H1 (cell line): ENCODE results near the gene SPATA7. TPM values are rescaled to one million over a fixed set of nuclear protein-coding genes. Genes with fewer than 3 reads are reported as not detected.

Source experiments
- CTCF ChIA-PET: fragments of 300-600 bp; sonication (Branson Sonifier 250); formaldehyde crosslinking; loops from one replicate; lab custom pipeline; 2021; ENCODE audit not compliant: partially characterized antibody; lab: Charles Lee
- POLR2A ChIA-PET: fragments of 300-600 bp; sonication (Branson Sonifier 250); formaldehyde crosslinking; loops from one replicate; lab custom pipeline; 2021; ENCODE audit warnings: inconsistent platforms; ENCODE audit not compliant: partially characterized antibody; lab: Charles Lee
- DNase-seq, 2 experiments: peaks; one replicate each; pipeline versions ENCODE4 v3.0.0 to v3.0.0-alpha.2; 2010 to 2022; ENCODE audit warnings: low spot score in 2 of 2, low read depth in 1 of 2, mixed read lengths in 1 of 2
- FAIRE-seq: peaks from 2 replicates; lab custom pipeline; 2011; peaks lifted over from hg19 to GRCh38; lab: Jason Lieb, UNC
- H2AFZ ChIP-seq: 2 replicates; pipeline ENCODE4 v1.8.1; 2012; ENCODE audit warnings: low read length, inconsistent platforms
- H2AK5ac ChIP-seq: 2 replicates; pipeline ENCODE4 v1.6.1; 2013; ENCODE audit warnings: low read depth, low read length
- H2BK120ac ChIP-seq: replicated peaks from 2 replicates; pipeline ENCODE3; 2013; ENCODE audit warnings: low read depth, low read length, inconsistent platforms
- H2BK12ac ChIP-seq: 2 replicates; pipeline ENCODE4 v1.6.1; 2013; ENCODE audit warnings: low read depth, low read length
- H2BK15ac ChIP-seq: 2 replicates; pipeline ENCODE4 v1.6.1; 2013; ENCODE audit warnings: low read length
- H2BK20ac ChIP-seq: 2 replicates; pipeline ENCODE4 v1.6.1; 2013; ENCODE audit warnings: low read length
- H2BK5ac ChIP-seq: 2 replicates; pipeline ENCODE4 v1.6.1; 2013; ENCODE audit warnings: low read depth, low read length
- H3K14ac ChIP-seq: 2 replicates; pipeline ENCODE4 v1.6.1; 2013; ENCODE audit warnings: inconsistent platforms; ENCODE audit not compliant: insufficient read length
- H3K18ac ChIP-seq: 2 replicates; pipeline ENCODE4 v1.6.1; 2013; ENCODE audit warnings: low read length; ENCODE audit errors: extremely low read depth
- H3K23ac ChIP-seq: 2 replicates; pipeline ENCODE4 v1.6.1; 2013; ENCODE audit warnings: inconsistent platforms; ENCODE audit not compliant: insufficient read length
- H3K23me2 ChIP-seq: 2 replicates; pipeline ENCODE4 v1.6.1; 2013; ENCODE audit warnings: low read depth, low read length
- H3K27ac ChIP-seq: 2 replicates; pipeline ENCODE4 v1.6.1; 2011; ENCODE audit warnings: low read depth, low read length, inconsistent platforms
- H3K27me3 ChIP-seq, 4 experiments: replicated peaks in 1 of 4; 1 replicate in 1 of 4; 2 replicates in 3 of 4; pipeline versions ENCODE4 v1.6.1 to v1.8.1; 2011 to 2013; ENCODE audit warnings: low read length in 3 of 4, mild to moderate bottlenecking in 3 of 4, inconsistent platforms in 2 of 4, mixed read lengths in 2 of 4, moderate library complexity in 1 of 4; ENCODE audit not compliant: control insufficient read depth in 3 of 4, insufficient read depth in 3 of 4; ENCODE audit errors: extremely low read depth in 1 of 4
- H3K36me3 ChIP-seq, 4 experiments: 2 replicates each; pipeline versions ENCODE4 v1.6.1 to v1.8.1; 2011 to 2013; ENCODE audit warnings: mild to moderate bottlenecking in 4 of 4, low read length in 3 of 4, moderate library complexity in 2 of 4, control low read depth in 1 of 4, inconsistent platforms in 1 of 4; ENCODE audit not compliant: insufficient read depth in 4 of 4, control insufficient read depth in 2 of 4
- H3K4ac ChIP-seq: replicated peaks from 2 replicates; pipeline ENCODE3; 2013; ENCODE audit warnings: low read length, low read depth, mixed read lengths, inconsistent platforms; ENCODE audit not compliant: insufficient read length
- H3K4me1 ChIP-seq, 4 experiments: replicated peaks in 1 of 4; 1 replicate in 1 of 4; 2 replicates in 3 of 4; pipeline versions ENCODE4 v1.6.1 to v1.8.1; 2011 to 2013; ENCODE audit warnings: low read length in 3 of 4, inconsistent platforms in 2 of 4, mixed read lengths in 1 of 4; ENCODE audit not compliant: insufficient read depth in 4 of 4, control insufficient read depth in 3 of 4
- H3K4me2 ChIP-seq, 2 experiments: 2 replicates each; pipeline versions ENCODE4 v1.6.1 to v1.8.1; 2011 to 2013; ENCODE audit warnings: low read depth in 2 of 2, low read length in 2 of 2, control low read depth in 1 of 2, inconsistent platforms in 1 of 2, mild to moderate bottlenecking in 1 of 2; ENCODE audit not compliant: insufficient read depth in 1 of 2
- H3K4me3 ChIP-seq, 4 experiments: fragments of 200-600, 300-600 bp in 1 of 4; sonication (generic), shearing (Covaris generic), sonication (Bioruptor Twin) in 1 of 4; 2 replicates each; pipeline versions ENCODE4 v1.5.1 to v1.8.1; 2011 to 2016; ENCODE audit warnings: low read length in 4 of 4, low read depth in 3 of 4, control low read depth in 2 of 4, inconsistent platforms in 2 of 4, mild to moderate bottlenecking in 2 of 4, mixed read lengths in 1 of 4, moderate library complexity in 1 of 4; ENCODE audit not compliant: insufficient read depth in 2 of 4; ENCODE audit errors: extremely low read depth in 1 of 4
- H3K56ac ChIP-seq: replicated peaks from 2 replicates; pipeline ENCODE3; 2013; ENCODE audit warnings: low read depth, mild to moderate bottlenecking, mixed read lengths, low read length, inconsistent platforms; ENCODE audit not compliant: insufficient read length
- H3K79me1 ChIP-seq: 2 replicates; pipeline ENCODE4 v1.6.1; 2013; ENCODE audit warnings: low read depth, low read length, control low read depth
- H3K79me2 ChIP-seq, 2 experiments: 2 replicates each; pipeline versions ENCODE4 v1.6.1 to v1.8.1; 2012 to 2013; ENCODE audit warnings: low read length in 2 of 2, mild to moderate bottlenecking in 2 of 2, inconsistent platforms in 1 of 2; ENCODE audit not compliant: insufficient read depth in 2 of 2, control insufficient read depth in 1 of 2
- H3K9ac ChIP-seq, 4 experiments: replicated peaks in 1 of 4; 1 replicate in 1 of 4; 2 replicates in 3 of 4; pipeline versions ENCODE4 v1.6.1 to v1.8.1; 2011 to 2013; ENCODE audit warnings: low read depth in 3 of 4, low read length in 3 of 4, control low read depth in 2 of 4, mild to moderate bottlenecking in 2 of 4, moderate library complexity in 2 of 4, inconsistent platforms in 1 of 4; ENCODE audit errors: extremely low read depth in 1 of 4
- H3K9me3 ChIP-seq, 2 experiments: 2 replicates each; pipeline versions ENCODE4 v1.6.1 to v1.8.1; 2012 to 2013; ENCODE audit warnings: mild to moderate bottlenecking in 2 of 2, moderate library complexity in 2 of 2, control low read depth in 1 of 2, inconsistent platforms in 1 of 2, low read depth in 1 of 2, low read length in 1 of 2, mixed read lengths in 1 of 2; ENCODE audit not compliant: insufficient read depth in 2 of 2
- H4K20me1 ChIP-seq, 2 experiments: replicated peaks in 1 of 2; 2 replicates each; pipeline versions ENCODE3 to v1.8.1; 2011 to 2013; ENCODE audit warnings: inconsistent platforms in 2 of 2, low read length in 2 of 2, mild to moderate bottlenecking in 1 of 2; ENCODE audit not compliant: insufficient read depth in 2 of 2, control insufficient read depth in 1 of 2
- H4K5ac ChIP-seq: 2 replicates; pipeline ENCODE4 v1.6.1; 2013; ENCODE audit warnings: low read length, low read depth, mixed read lengths, inconsistent platforms; ENCODE audit not compliant: insufficient read length
- H4K8ac ChIP-seq: 2 replicates; pipeline ENCODE4 v1.8.0; 2013; ENCODE audit warnings: mild to moderate bottlenecking, moderate library complexity, low read length, inconsistent platforms; ENCODE audit not compliant: insufficient read depth; ENCODE audit errors: extremely low read depth
- H4K91ac ChIP-seq: replicated peaks from 2 replicates; pipeline ENCODE3; 2013; ENCODE audit warnings: low read length, mixed read lengths, inconsistent platforms; ENCODE audit not compliant: insufficient read length
- EP300 ChIP-seq, 2 experiments: IDR thresholded peaks; 1 replicate in 1 of 2; 2 replicates in 1 of 2; pipeline ENCODE4 v1.6.1; 2011 to 2012; ENCODE audit warnings: low read depth in 2 of 2, low read length in 2 of 2, mild to moderate bottlenecking in 2 of 2, borderline replicate concordance in 1 of 2, inconsistent platforms in 1 of 2, moderate library complexity in 1 of 2
- WGBS, 2 experiments: shearing (Covaris generic) in 1 of 2; methylation state at CpG; one replicate each; pipeline versions ENCODE4 v1.1.6 to v1.1.7; 2013 to 2015; ENCODE audit warnings: low lambda C conversion rate in 2 of 2, mixed read lengths in 2 of 2, inconsistent platforms in 1 of 2, low coverage in 1 of 2, missing lambda C conversion rate in 1 of 2; ENCODE audit not compliant: insufficient replicate concordance in 2 of 2, insufficient coverage in 1 of 2, insufficient read length in 1 of 2; ENCODE audit errors: extremely low coverage in 1 of 2, missing lambda C conversion rate in 1 of 2; 5-methylcytosine and 5-hydroxymethylcytosine counted together
- polyA plus RNA-seq, 7 experiments: library from polyadenylated mRNA; depleted of rRNA in 3 of 7; stranded (reverse) in 5 of 7; unstranded in 2 of 7; fragments of >200 nt in 5 of 7; fragments of 200-250 nt in 2 of 7; gene quantifications; 1 replicate in 5 of 7; 2 replicates in 1 of 7; 4 replicates in 1 of 7; pipeline versions ENCODE4 v1.2.1 to v1.2.3, GENCODE V29; 2011 to 2013; ENCODE audit warnings: missing spikeins in 2 of 7, mixed read lengths in 2 of 7
- total RNA-seq: library from RNA; stranded (reverse); fragmentation: NEBNext Ultra II Directional; extraction: Animal tissue kit (Norgen Biotek cat#: 25700); gene quantifications from 2 replicates; pipeline ENCODE4 v1.2.1, GENCODE V29; 2021

SPATA7 gene
- total and polyA plus RNA-seq, 2 of the 8 experiments (the other 6 are each of a cell fraction or from before 2014, with no cell fraction given), result 3.8 to 6.7 TPM

GRCh38 chr14:88364710-88365413, 20.6 kb upstream of the SPATA7 start:
- H3K56ac ChIP-seq, result no peak overlapping the region
- peak overlapping the region; percentile 76 for H3K18ac ChIP-seq
- no peak overlapping the region for H3K23ac ChIP-seq
- CTCF ChIA-PET, result interaction anchor here (0.9 to 2.5 kb wide), 5 partner anchors 15 to 351 kb away, joined by 3 to 13 read pairs (median 3); no protein-coding TSS in a partner anchor
- H3K27ac ChIP-seq, result 0 out of 2 replicates have a peak overlapping the region, but pooled peaks have one; percentile 52
- H3K4ac ChIP-seq, result no peak overlapping the region
- POLR2A ChIA-PET, result interaction anchor here (0.8 to 1.5 kb wide), 3 partner anchors 24 to 272 kb away, joined by 3 read pairs; no protein-coding TSS in a partner anchor
- H3K14ac ChIP-seq, result no peak overlapping the region
- no peaks in the 10 kb centered on the region for H3K36me3 ChIP-seq
- H2AFZ ChIP-seq, result no peak overlapping the region
- no peaks in the 10 kb centered on the region for H3K9me3 ChIP-seq
- no peaks in the 10 kb centered on the region for H3K79me1 ChIP-seq
- no peaks in the 10 kb centered on the region for H3K79me2 ChIP-seq
- H2BK15ac ChIP-seq, result no peak overlapping the region
- H2BK120ac ChIP-seq, result peak overlapping the region; percentile 91
- H3K23me2 ChIP-seq, result no peaks in the 10 kb centered on the region
- no peak overlapping the region for H2AK5ac ChIP-seq
- 30% methylated on average over 4 of the region's 4 CpGs; no CpG with 5 or more reads in 1 of the 2 experiments for WGBS, 2 experiments
- no peaks in the 10 kb centered on the region for H4K20me1 ChIP-seq
- no peaks in the 10 kb centered on the region for H3K27me3 ChIP-seq
- FAIRE-seq, result peak; percentile 97
- H4K91ac ChIP-seq, result peak overlapping the region; percentile 11
- peak overlapping the region; percentile 56 to 66 for H3K4me2 ChIP-seq
- H2BK5ac ChIP-seq, result peak overlapping the region; percentile 92; the same call in 1 of the 2 replicates
- H2BK12ac ChIP-seq, result peak overlapping the region; percentile 11; the same call in 1 of the 2 replicates
- peak in 1 of 2 experiments; percentile 49 for DNase-seq
- peaks cover 0 to 17% (median 9%) of the 10 kb centered on the region in 4 experiments; a peak in 5 of 7 replicates for H3K4me1 ChIP-seq
- peak overlapping the region; percentile 76 for H4K5ac ChIP-seq
- no peak overlapping the region for H4K8ac ChIP-seq
- H3K9ac ChIP-seq, result no peak overlapping the region
- H2BK20ac ChIP-seq, result peak overlapping the region; percentile 96
- H3K4me3 ChIP-seq, result peak overlapping the region in 3 of 4 experiments; percentile 6 to 49 (median 15); a peak in 2 of 8 replicates
- 0 out of 3 replicates have a peak, but pooled peaks of 1 of the 2 experiments have one; percentile 24 for TF ChIP-seq EP300 (IDR thresholded peaks at IDR 0.05; ENCODE audit: borderline replicate concordance in 1 of 2, low read depth in 2 of 2, low read length in 2 of 2)
